HepG2 (cell line): ENCODE results near the gene CDC42EP4. TPM values are rescaled to one million over a fixed set of nuclear protein-coding genes. Genes with fewer than 3 reads are reported as not detected.
A peak's percentile ranks its signal among the peaks of the same experiment; 100 is the strongest.

ENCODE experiments used
- ADNP ChIP-seq: sonication (generic); formaldehyde crosslinking; IDR thresholded peaks from 2 replicates; pipeline ENCODE4 v1.4.0; 2020; ENCODE audit warnings: missing genetic modification reagents
- AGO2 ChIP-seq: fragments of 200-400 bp; formaldehyde crosslinking; optimal IDR thresholded peaks from 2 replicates; pipeline ENCODE3; 2017; ENCODE audit warnings: mild to moderate bottlenecking, low read depth, low read length, moderate library complexity
- ASH2L ChIP-seq: fragments of 300-600, 200-600 bp; sonication (generic); IDR thresholded peaks from 2 replicates; pipeline ENCODE4 v1.7.0; 2017; ENCODE audit warnings: low read depth, mild to moderate bottlenecking, moderate library complexity, mixed read lengths, low read length; ENCODE audit not compliant: insufficient read length
- ATAD3A ChIP-seq: sonication (generic); formaldehyde crosslinking; IDR thresholded peaks from 2 replicates; pipeline ENCODE4 v1.4.0; 2020; ENCODE audit warnings: missing genetic modification reagents
- CBFB ChIP-seq: sonication (generic); formaldehyde crosslinking; IDR thresholded peaks from 2 replicates; pipeline ENCODE4 v1.4.0; 2020; ENCODE audit warnings: missing genetic modification reagents
- CBX5 ChIP-seq: sonication (generic); formaldehyde crosslinking; IDR thresholded peaks from 2 replicates; pipeline ENCODE4 v1.4.0; 2020; ENCODE audit warnings: missing genetic modification reagents, borderline replicate concordance
- CCDC6 ChIP-seq: sonication (generic); formaldehyde crosslinking; IDR thresholded peaks from 2 replicates; pipeline ENCODE4 v1.8.1; 2022; ENCODE audit warnings: mild to moderate bottlenecking, missing genetic modification reagents, moderate library complexity
- ELF1 ChIP-seq: sonication (generic); formaldehyde crosslinking; IDR thresholded peaks from 2 replicates; pipeline ENCODE4 v1.4.0; 2020; ENCODE audit warnings: missing genetic modification reagents
- ELF4 ChIP-seq: sonication (generic); formaldehyde crosslinking; IDR thresholded peaks from 2 replicates; pipeline ENCODE4 v1.5.0; 2020; ENCODE audit warnings: missing genetic modification reagents, mild to moderate bottlenecking, moderate library complexity, borderline replicate concordance
- FOXM1 ChIP-seq: sonication (generic); formaldehyde crosslinking; IDR thresholded peaks from 2 replicates; pipeline ENCODE4 v1.5.0; 2020; ENCODE audit warnings: missing genetic modification reagents
- KDM5B ChIP-seq: sonication (generic); formaldehyde crosslinking; IDR thresholded peaks from 2 replicates; pipeline ENCODE4 v1.4.0; 2020; ENCODE audit warnings: missing genetic modification reagents, mild to moderate bottlenecking, borderline replicate concordance
- SATB2 ChIP-seq: sonication (generic); formaldehyde crosslinking; IDR thresholded peaks from 2 replicates; pipeline ENCODE4 v1.5.0; 2020; ENCODE audit warnings: missing genetic modification reagents
- TARDBP ChIP-seq: sonication (generic); formaldehyde crosslinking; IDR thresholded peaks from 2 replicates; pipeline ENCODE4 v1.8.0; 2022; ENCODE audit warnings: mild to moderate bottlenecking, missing genetic modification reagents
- TCF12 ChIP-seq, 2 experiments: fragments of 450-650 bp in 1 of 2; sonication (generic) in 1 of 2; formaldehyde crosslinking in 1 of 2; IDR thresholded peaks; 2 replicates each; pipeline versions ENCODE4 v1.6.1 to v1.8.0; 2017 to 2022; ENCODE audit warnings: antibody characterized with exemption in 1 of 2, mild to moderate bottlenecking in 1 of 2, missing genetic modification reagents in 1 of 2, moderate library complexity in 1 of 2
- TOE1 ChIP-seq: sonication (generic); formaldehyde crosslinking; IDR thresholded peaks from 2 replicates; pipeline ENCODE4 v1.4.0; 2020; ENCODE audit warnings: mild to moderate bottlenecking, missing genetic modification reagents
- XBP1 ChIP-seq: sonication (generic); formaldehyde crosslinking; IDR thresholded peaks from 2 replicates; pipeline ENCODE4 v1.5.0; 2020; ENCODE audit warnings: missing genetic modification reagents
- ZNF296 ChIP-seq: sonication (generic); formaldehyde crosslinking; conservative IDR thresholded peaks from 2 replicates; pipeline ENCODE4 v1.5.0; 2020; ENCODE audit warnings: mild to moderate bottlenecking, missing genetic modification reagents
- ZNF496 ChIP-seq: sonication (generic); formaldehyde crosslinking; IDR thresholded peaks from 2 replicates; pipeline ENCODE4 v1.8.1; 2023; ENCODE audit warnings: mild to moderate bottlenecking, moderate library complexity, missing genetic modification reagents; ENCODE audit not compliant: insufficient replicate concordance
- ZNF543 ChIP-seq: sonication (generic); formaldehyde crosslinking; IDR thresholded peaks from 2 replicates; pipeline ENCODE4 v1.4.0; 2020; ENCODE audit warnings: mild to moderate bottlenecking, missing genetic modification reagents
- ZNF616 ChIP-seq: sonication (generic); formaldehyde crosslinking; IDR thresholded peaks from 2 replicates; pipeline ENCODE4 v1.5.0; 2020; ENCODE audit warnings: low read depth, mild to moderate bottlenecking, missing genetic modification reagents
- ZSCAN25 ChIP-seq: sonication (generic); formaldehyde crosslinking; IDR thresholded peaks from 2 replicates; pipeline ENCODE4 v1.8.0; 2022; ENCODE audit warnings: mild to moderate bottlenecking, missing genetic modification reagents
- polyA plus RNA-seq, 8 experiments: library from polyadenylated mRNA; depleted of rRNA in 3 of 8; stranded (reverse) in 7 of 8; unstranded in 1 of 8; fragments of >200 nt; fragmentation: Illumina TruSeq in 4 of 8; extraction: Trizol in 4 of 8; gene quantifications; 2 replicates each; pipeline versions ENCODE4 v1.2.1 to v1.2.3, GENCODE V29; 2011 to 2016; ENCODE audit warnings: low read depth in 4 of 8, missing spikeins in 1 of 8, mixed read lengths in 1 of 8; ENCODE audit not compliant: insufficient read depth in 1 of 8
- total RNA-seq, 5 experiments: library from RNA; depleted of rRNA; stranded (reverse); fragments of >200 nt; fragmentation: Illumina TruSeq; extraction: Trizol; gene quantifications; 2 replicates each; pipeline ENCODE4 v1.2.3, GENCODE V29; 2016; ENCODE audit warnings: low read depth in 1 of 5
- TF ChIP-seq, protein P1 (sequence below): sonication (generic); formaldehyde crosslinking; IDR thresholded peaks from 2 replicates; pipeline ENCODE4 v1.5.0; 2020; ENCODE audit warnings: missing genetic modification reagents
- TF ChIP-seq, protein P2 (sequence below): sonication (generic); formaldehyde crosslinking; IDR thresholded peaks from 2 replicates; pipeline ENCODE4 v1.4.0; 2020; ENCODE audit warnings: mild to moderate bottlenecking, low read depth, missing genetic modification reagents
- TF ChIP-seq, protein P3 (sequence below): sonication (generic); formaldehyde crosslinking; IDR thresholded peaks from 2 replicates; pipeline ENCODE4 v1.4.0; 2020; ENCODE audit warnings: missing genetic modification reagents
- TF ChIP-seq, protein P4 (sequence below): sonication (generic); formaldehyde crosslinking; conservative IDR thresholded peaks from 2 replicates; pipeline ENCODE4 v1.4.0; 2020; ENCODE audit warnings: missing genetic modification reagents
- TF ChIP-seq, protein P5 (sequence below): sonication (generic); formaldehyde crosslinking; IDR thresholded peaks from 2 replicates; pipeline ENCODE4; 2020; ENCODE audit warnings: missing genetic modification reagents, mild to moderate bottlenecking, borderline replicate concordance

CDC42EP4 gene
- total and polyA plus RNA-seq, 2 of the 13 experiments (the other 11 are each of a cell fraction or from before 2014, with no cell fraction given): 19.0 to 54.0 TPM

DNA sequence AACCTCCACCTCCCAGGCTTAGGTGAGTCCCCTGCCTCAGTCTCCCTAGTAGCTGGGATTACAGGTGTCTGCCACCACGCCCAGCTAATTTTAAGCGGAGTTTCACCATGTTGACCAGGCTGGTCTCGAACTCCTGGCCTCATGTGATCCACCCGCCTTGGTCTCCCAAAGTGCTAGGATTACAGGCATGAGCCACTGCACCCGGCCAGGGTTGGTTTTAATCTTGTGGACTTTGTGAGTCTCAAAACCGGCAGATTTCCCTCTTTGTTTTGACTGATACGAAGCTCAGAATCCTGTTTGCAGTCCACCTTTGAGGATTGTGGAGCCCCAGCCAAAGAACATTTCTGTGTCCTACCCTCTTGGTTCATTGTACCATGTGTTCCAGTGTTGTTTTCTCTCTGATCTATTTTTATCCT, 33.7 kb downstream of the CDC42EP4 start (continued):
- TF ChIP-seq TOE1: no peak
- peak; percentile 56; the same call in 1 of the 2 replicates for TF ChIP-seq ZSCAN25 (CRISPR knock-in tag)
- TF ChIP-seq FOXM1 (CRISPR knock-in tag): no peak
- no peak for TF ChIP-seq ELF1 (CRISPR knock-in tag)
- TF ChIP-seq, protein P1, sequence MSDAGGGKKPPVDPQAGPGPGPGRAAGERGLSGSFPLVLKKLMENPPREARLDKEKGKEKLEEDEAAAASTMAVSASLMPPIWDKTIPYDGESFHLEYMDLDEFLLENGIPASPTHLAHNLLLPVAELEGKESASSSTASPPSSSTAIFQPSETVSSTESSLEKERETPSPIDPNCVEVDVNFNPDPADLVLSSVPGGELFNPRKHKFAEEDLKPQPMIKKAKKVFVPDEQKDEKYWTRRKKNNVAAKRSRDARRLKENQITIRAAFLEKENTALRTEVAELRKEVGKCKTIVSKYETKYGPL (CRISPR knock-in tag): no peak
- TF ChIP-seq ZNF496: no peak
- peak; percentile 65; the same call in 1 of the 2 replicates for TF ChIP-seq TARDBP
- no peak for TF ChIP-seq ZNF543 (CRISPR knock-in tag)
- TF ChIP-seq, protein P2, sequence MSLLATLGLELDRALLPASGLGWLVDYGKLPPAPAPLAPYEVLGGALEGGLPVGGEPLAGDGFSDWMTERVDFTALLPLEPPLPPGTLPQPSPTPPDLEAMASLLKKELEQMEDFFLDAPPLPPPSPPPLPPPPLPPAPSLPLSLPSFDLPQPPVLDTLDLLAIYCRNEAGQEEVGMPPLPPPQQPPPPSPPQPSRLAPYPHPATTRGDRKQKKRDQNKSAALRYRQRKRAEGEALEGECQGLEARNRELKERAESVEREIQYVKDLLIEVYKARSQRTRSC (CRISPR knock-in tag): no peak
- TF ChIP-seq, protein P3, sequence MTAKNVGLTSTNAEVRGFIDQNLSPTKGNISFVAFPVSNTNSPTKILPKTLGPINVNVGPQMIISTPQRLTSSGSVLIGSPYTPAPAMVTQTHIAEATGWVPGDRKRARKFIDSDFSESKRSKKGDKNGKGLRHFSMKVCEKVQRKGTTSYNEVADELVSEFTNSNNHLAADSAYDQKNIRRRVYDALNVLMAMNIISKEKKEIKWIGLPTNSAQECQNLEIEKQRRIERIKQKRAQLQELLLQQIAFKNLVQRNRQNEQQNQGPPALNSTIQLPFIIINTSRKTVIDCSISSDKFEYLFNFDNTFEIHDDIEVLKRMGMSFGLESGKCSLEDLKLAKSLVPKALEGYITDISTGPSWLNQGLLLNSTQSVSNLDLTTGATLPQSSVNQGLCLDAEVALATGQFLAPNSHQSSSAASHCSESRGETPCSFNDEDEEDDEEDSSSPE (CRISPR knock-in tag): no peak; the same call in 1 of the 2 replicates
- TF ChIP-seq ZNF296: no peak
- TF ChIP-seq CBFB: no peak
- no peak for TF ChIP-seq ZNF616
- no peak for TF ChIP-seq TCF12 (IDR thresholded peaks at IDR 0.05)
- TF ChIP-seq TCF12 (CRISPR knock-in tag; IDR thresholded peaks at IDR 0.05): peak; percentile 85; the same call in 1 of the 2 replicates
- TF ChIP-seq ADNP (CRISPR knock-in tag): peak; percentile 99
- no peak for TF ChIP-seq CBX5 (CRISPR knock-in tag)
- TF ChIP-seq ASH2L: peak; percentile 72
- TF ChIP-seq XBP1 (CRISPR knock-in tag): no peak
- TF ChIP-seq, protein P4, sequence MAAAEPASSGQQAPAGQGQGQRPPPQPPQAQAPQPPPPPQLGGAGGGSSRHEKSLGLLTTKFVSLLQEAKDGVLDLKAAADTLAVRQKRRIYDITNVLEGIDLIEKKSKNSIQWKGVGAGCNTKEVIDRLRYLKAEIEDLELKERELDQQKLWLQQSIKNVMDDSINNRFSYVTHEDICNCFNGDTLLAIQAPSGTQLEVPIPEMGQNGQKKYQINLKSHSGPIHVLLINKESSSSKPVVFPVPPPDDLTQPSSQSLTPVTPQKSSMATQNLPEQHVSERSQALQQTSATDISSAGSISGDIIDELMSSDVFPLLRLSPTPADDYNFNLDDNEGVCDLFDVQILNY (CRISPR knock-in tag): no peak
- TF ChIP-seq AGO2: no peak
- TF ChIP-seq SATB2 (CRISPR knock-in tag): no peak
- TF ChIP-seq, protein P5, sequence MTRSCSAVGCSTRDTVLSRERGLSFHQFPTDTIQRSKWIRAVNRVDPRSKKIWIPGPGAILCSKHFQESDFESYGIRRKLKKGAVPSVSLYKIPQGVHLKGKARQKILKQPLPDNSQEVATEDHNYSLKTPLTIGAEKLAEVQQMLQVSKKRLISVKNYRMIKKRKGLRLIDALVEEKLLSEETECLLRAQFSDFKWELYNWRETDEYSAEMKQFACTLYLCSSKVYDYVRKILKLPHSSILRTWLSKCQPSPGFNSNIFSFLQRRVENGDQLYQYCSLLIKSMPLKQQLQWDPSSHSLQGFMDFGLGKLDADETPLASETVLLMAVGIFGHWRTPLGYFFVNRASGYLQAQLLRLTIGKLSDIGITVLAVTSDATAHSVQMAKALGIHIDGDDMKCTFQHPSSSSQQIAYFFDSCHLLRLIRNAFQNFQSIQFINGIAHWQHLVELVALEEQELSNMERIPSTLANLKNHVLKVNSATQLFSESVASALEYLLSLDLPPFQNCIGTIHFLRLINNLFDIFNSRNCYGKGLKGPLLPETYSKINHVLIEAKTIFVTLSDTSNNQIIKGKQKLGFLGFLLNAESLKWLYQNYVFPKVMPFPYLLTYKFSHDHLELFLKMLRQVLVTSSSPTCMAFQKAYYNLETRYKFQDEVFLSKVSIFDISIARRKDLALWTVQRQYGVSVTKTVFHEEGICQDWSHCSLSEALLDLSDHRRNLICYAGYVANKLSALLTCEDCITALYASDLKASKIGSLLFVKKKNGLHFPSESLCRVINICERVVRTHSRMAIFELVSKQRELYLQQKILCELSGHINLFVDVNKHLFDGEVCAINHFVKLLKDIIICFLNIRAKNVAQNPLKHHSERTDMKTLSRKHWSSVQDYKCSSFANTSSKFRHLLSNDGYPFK: no peak
- TF ChIP-seq ATAD3A (CRISPR knock-in tag): no peak
- TF ChIP-seq CCDC6: no peak
- TF ChIP-seq ELF4 (CRISPR knock-in tag): 0 out of 2 replicates have a peak, but pooled peaks have one; percentile 37
- TF ChIP-seq KDM5B (CRISPR knock-in tag): peak; percentile 47; the same call in 1 of the 2 replicates
